Esophagus muscularis mucosa (tissue), 4 donors: ENCODE data around the gene RETREG1.

Experiments
- CTCF ChIP-seq, 3 experiments: fragments of 200-600 bp in 2 of 3; fragments of 450-650 bp in 1 of 3; sonication (generic) in 2 of 3; IDR thresholded peaks; one replicate each; pipeline ENCODE4 v1.5.1; 2017 to 2019; ENCODE audit warnings: antibody characterized with exemption in 3 of 3, mild to moderate bottlenecking in 2 of 3, moderate library complexity in 1 of 3
- EP300 ChIP-seq: sonication (generic); formaldehyde crosslinking; IDR thresholded peaks from one replicate; pipeline ENCODE4 v1.6.1; 2017; ENCODE audit warnings: antibody characterized with exemption
- POLR2A ChIP-seq: fragments of 450-650 bp; IDR thresholded peaks from one replicate; pipeline ENCODE4 v1.6.1; 2017; ENCODE audit warnings: antibody characterized with exemption, moderate library complexity, mild to moderate bottlenecking, low read depth
- POLR2AphosphoS5 ChIP-seq, 2 donors: sonication (generic); formaldehyde crosslinking; IDR thresholded peaks; one replicate each; pipeline ENCODE4 v1.6.1; 2017; ENCODE audit warnings: antibody characterized with exemption in 2 of 2

- TF ChIP-seq EP300, result no peak
- TF ChIP-seq POLR2A, result no peak
- no peak for TF ChIP-seq CTCF (IDR thresholded peaks at IDR 0.05)
- no peak for TF ChIP-seq POLR2AphosphoS5 (IDR thresholded peaks at IDR 0.05)
These were observed 169.8 kb downstream of the RETREG1 start for GRCh38 chr5:16446993-16447392.
